Hematopoietic multipotent progenitor cell treated with erythropoietin and hydrocortisone succinate and interleukin-3 and kit ligand, for 15 days (in vitro differentiated cells): ENCODE data around the gene ENTPD2.
A peak's percentile ranks its signal among the peaks of the same experiment; 100 is the strongest.

ENCODE experiments used
- DNase-seq: peaks from one replicate; pipeline ENCODE4 v3.0.0-alpha.2; 2015; ENCODE audit warnings: low spot score

ENTPD2 gene

GRCh38 chr9:137053944-137054931 lies at the start of gene ENTPD2:
Gene ENTPD2, minus strand, starts transcription at chr9:137054061. Its CDS starts 64 bp downstream, at chr9:137053997.
- no peak for DNase-seq

DNA sequence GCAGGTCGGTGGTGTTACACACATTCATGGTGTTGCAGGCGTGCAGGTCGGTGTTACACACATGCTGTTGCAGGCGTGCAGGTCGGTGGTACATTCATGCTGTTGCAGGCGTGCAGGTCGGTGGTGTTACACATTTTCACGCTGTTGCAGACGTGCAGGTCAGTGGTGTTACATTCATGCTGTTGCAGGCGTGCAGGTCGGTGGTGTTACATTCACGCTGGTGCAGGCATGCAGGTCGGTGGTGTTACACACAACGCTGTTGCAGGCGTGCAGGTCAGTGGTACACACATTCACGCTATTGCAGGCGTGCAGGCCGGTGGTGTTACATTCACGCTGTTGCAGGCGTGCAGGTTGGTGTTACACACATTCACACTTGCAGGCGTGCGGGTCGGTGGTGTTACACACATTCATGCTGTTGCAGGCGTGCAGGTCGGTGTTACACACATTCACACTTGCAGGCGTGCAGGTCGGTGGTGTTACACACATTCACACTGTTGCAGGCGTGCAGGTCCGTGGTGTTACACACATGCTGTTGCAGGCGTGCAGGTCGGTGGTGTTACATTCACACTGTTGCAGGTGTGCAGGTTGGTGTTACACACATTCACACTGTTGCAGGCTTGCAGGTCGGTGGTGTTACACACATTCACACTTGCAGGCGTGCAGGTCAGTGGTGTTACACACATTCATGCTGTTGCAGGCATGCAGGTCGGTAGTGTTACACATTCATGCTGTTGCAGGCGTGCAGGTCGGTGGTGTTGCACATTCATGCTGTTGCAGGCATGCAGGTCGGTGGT lies 49.5 kb upstream of the ENTPD2 start:
- no peak for DNase-seq

GRCh38 chr9:137099231-137099630 lies 45.4 kb upstream of the ENTPD2 start:
- DNase-seq = no peak

DNA sequence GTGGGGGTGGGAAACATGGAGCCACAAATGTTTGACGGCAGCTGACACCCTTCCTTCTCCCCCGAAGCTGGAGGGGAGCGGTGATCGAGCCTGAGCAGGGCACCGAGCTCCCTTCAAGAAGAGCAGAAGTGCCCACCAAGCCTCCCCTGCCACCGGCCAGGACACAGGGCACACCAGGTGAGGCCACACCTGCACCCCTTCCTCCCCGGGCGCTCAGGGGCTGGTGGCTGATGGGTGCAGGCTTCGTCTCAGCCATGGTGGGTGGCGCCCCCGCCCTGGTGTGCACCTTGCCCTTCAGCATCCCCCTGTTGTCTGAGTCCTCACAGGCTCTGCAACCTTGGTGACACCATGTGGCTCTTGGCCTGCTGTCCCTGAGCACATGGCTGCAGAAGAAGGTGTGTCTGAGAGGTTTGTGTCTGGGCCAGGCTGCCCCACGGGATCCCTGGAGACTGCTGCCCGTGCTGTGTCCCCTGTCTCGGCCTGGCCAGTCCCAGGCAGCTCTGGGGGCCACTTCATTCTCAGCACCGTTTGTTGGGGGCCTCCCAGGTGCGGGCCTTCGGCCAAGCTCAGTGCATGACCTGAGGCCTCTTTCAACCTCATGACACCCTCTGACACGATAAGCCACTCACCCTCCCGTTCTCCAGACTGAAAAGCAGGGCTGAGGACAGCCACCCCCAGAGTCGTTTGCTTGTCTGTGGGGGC lies 44.1 kb upstream of the ENTPD2 start:
- no peak for DNase-seq

GRCh38 chr9:137096785-137097546 lies 43.1 kb upstream of the ENTPD2 start:
- no peak for DNase-seq

- DNase-seq = no peak
These were observed 42.0 kb upstream of the ENTPD2 start for GRCh38 chr9:137095664-137096517.

DNA sequence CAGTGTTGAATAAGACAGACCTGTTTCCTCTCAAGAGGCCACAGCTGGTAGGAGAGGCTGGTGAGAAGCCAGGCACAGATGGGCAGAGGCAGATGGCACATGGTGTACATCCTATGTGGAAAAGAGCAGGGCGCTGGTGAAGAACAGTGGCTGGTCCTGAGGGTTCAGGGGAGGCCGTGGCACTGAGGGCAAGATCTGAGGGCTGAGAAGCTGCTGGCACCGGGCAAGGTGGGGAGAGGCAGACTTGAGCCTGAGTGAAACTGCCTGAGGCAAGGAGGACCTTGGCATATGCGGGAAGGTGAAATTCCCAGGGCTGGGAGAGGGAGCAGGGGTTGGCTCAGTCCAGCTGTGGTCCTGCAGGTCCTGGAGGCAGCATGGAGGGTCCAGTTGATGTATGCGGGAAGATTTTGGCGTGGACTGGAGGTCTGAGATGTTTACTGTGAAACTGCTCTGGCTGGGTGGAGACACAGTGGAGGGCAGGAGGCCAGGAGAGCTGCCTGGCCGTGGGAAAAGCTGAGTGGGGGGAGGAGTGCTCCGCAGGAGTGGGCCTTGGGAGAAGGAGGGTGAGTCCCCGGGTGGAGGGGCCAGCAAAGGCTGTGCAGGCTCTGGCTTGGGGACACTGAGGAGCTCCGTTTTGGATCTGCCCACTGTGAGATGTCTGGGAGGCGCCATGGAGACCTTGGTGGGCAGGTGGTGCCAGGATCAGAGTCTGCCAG lies 35.5 kb upstream of the ENTPD2 start:
- no peak for DNase-seq

DNA sequence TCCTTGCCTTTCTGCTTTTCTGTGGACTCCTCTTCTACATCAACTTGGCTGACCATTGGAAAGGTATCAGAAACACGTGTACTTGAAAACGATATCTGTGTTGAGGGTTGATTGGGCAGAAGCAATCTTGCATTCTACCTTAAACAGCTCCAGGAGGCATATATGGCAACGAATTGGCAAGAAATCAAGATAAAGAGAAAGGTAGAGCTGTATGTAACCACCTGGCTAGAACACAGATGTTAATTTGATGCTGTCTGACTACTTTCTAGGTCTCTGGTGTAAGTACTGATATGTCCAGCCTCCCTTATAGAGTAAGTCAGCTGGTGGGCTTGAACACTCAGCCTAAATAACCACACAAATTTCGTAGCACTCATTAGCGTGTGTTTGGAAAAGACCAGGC lies 34.3 kb upstream of the ENTPD2 start:
- DNase-seq = no peak

- no peak for DNase-seq
These were observed 33.6 kb upstream of the ENTPD2 start for GRCh38 chr9:137087409-137087925.

- DNase-seq = peak; percentile 99
These were observed 32.9 kb upstream of the ENTPD2 start, which contains the start of gene MAN1B1 for GRCh38 chr9:137086531-137087408. Gene MAN1B1, plus strand, starts transcription at chr9:137086985. Its CDS starts 15 bp downstream, at chr9:137087000.

DNA sequence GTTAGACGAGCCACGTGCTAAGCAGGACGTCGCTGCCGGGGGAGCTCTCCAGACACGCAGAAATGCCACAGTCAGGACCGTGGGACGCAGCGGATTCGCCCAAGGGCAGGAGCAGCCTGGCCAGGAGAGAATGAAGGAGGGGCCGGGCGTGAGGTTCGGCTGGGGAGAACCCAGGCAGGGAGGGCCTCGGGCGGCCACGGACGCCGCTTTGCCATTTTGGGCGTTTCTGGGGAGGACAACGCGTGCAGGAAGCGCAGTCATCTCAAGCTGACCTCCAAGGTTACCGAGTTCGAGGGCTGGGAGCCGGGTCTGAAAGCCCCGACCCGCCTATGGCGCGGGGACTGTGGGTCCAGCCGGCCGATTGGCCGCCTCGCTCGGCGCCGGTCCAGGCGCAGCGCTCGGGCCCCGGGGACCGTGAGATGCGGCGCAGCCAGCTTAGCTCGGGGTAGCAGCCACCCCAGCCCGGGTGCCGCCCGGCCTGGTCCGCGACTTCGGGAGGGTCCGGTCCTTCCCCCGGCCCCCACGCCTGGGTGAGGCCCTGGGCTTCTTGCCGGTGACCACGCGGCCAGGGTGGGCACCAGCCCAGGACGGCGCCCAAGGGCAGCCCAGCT lies 32.2 kb upstream of the ENTPD2 start:
- peak; percentile 15 for DNase-seq

DNA sequence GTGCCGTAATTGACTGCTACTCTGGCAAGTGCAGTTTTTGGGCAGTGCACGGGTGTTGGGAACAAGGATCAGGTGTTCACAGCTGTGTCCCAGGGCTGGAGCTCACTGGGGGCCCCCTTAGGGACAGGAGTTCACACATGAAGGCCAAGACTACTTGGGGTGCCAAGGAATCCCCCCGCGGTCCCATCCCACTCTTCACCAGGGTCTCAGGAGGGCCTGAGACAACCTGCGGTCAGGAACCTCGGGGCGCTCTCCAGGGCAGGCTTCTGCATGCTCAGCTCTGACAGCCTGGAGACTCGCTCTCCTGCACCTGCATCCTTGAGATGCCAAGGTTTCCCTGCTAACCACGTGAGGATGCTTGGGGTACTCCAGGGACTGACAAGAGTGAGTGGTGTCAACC lies 30.7 kb upstream of the ENTPD2 start:
- DNase-seq = no peak

DNA sequence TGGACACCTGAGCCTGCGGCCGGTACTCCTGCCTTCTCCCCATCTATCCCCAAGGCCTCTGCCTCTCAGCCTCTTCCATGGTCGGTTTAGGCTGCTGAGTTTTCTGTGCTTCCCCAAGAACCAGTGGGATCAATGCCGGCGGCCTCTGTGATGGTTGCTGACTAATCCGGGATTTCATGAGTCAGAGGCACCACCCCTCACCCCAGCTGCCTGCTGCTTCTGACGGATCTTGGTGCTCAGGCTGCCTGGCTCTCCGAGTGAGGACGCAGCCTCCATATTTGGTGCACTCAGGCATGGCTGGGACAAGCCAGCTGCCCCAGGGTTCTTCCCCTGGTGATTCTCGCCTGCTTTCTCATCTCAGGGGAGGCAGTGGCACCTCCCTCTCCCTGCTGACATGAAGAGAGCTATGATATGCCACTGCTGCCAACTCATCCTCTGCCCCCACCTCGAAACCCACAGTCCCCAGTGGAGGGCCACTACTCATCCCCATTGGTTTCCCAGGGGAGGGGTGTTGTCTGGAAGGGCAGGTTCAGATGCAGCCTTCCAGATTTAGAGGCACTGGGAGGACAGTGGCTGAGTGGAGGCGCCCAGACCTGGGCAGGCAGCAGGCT lies 29.6 kb upstream of the ENTPD2 start:
- no peak for DNase-seq

GRCh38 chr9:137082925-137083290 lies 29.0 kb upstream of the ENTPD2 start:
- no peak for DNase-seq

GRCh38 chr9:137082222-137082924 lies 28.5 kb upstream of the ENTPD2 start:
- DNase-seq = no peak

DNA sequence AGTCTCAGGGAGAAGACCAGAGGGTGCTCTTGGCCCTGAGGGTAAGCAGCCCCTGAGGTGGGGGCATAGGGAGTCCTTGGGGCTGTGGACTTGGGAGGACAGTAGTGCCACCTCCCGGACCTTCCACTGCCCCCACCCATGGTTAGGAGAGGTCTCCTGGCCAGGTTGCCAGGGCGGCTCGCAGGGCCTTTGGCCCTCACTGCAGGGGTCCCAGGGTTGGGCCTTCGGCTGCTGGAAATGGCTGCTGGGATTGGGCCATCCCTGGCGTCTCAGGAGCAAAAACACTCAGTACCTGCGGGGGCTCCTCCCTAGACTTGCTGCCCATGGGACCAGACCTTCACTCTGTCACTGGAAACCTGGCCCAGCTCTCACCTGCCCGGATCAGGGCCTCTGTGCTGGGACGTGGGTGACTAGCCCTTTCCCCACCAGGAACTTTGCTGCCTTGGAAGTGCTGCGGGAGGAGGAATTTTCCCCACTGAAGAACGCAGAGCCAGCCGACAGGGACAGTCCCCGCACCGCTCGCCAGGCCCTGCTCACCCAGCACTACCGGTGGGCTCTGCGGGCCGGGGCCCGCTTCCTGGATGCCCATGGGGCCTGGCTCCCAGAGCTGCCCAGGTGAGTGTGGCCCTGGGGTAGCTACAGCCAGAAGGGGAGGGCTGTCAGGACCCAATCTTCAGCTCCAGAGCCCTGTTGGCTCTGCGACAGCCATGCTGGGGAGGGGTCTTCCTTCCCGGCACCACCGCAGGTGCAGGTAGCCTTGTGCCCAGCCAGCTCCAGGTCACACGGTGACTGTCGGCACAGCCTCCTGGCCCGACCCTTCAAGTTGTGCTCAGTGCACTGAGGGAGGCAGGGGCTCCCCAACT lies 26.6 kb upstream of the ENTPD2 start:
- no peak for DNase-seq
